GM23338 (cell line): ENCODE data around the gene GPR183. TPM values are rescaled to one million over a fixed set of nuclear protein-coding genes. Genes with fewer than 3 reads are reported as not detected.
A peak's percentile ranks its signal among the peaks of the same experiment; 100 is the strongest.

Experiments used
- ATAC-seq: fragments of 200-7000 bp; cut with Tn5 transposase; 3 replicates; pipeline ENCODE4 v1.9.1; 2020
- DNase-seq: peaks from one replicate; pipeline ENCODE4 v3.0.0-alpha.2; 2015; ENCODE audit warnings: low spot score
- H2AFZ ChIP-seq: fragments of 200-600 bp; sonication (generic); 2 replicates; pipeline ENCODE4 v1.8.0; 2016; ENCODE audit warnings: antibody characterized with exemption, mild to moderate bottlenecking, moderate library complexity
- H3F3A ChIP-seq: fragments of 200-600 bp; sonication (generic); replicated peaks from 2 replicates; pipeline ENCODE4 v1.8.0; 2017; ENCODE audit warnings: antibody characterized with exemption, mixed run types, low read depth
- H3K27ac ChIP-seq: fragments of 200-600 bp; sonication (generic); 2 replicates; pipeline ENCODE4 v1.6.1; 2016; ENCODE audit warnings: low read depth
- H3K27me3 ChIP-seq: fragments of 200-600 bp; sonication (generic); 2 replicates; pipeline ENCODE4 v1.8.0; 2016; ENCODE audit warnings: mild to moderate bottlenecking, mixed run types, moderate library complexity; ENCODE audit not compliant: insufficient read depth
- H3K36me3 ChIP-seq: fragments of 200-600 bp; sonication (generic); 2 replicates; pipeline ENCODE4 v1.8.0; 2016; ENCODE audit warnings: mild to moderate bottlenecking; ENCODE audit not compliant: insufficient read depth
- H3K4me1 ChIP-seq: fragments of 200-600 bp; sonication (generic); 2 replicates; pipeline ENCODE4 v1.8.0; 2016; ENCODE audit warnings: mild to moderate bottlenecking, moderate library complexity; ENCODE audit not compliant: insufficient read depth
- H3K4me2 ChIP-seq: fragments of 200-600 bp; sonication (generic); 2 replicates; pipeline ENCODE4 v1.7.1; 2017; ENCODE audit warnings: mixed run types
- H3K4me3 ChIP-seq: fragments of 200-600 bp; sonication (generic); 2 replicates; pipeline ENCODE4 v1.6.1; 2016; ENCODE audit warnings: mixed run types
- H3K79me2 ChIP-seq: fragments of 200-600 bp; sonication (generic); replicated peaks from 2 replicates; pipeline ENCODE4 v1.8.0; 2017; ENCODE audit warnings: mild to moderate bottlenecking; ENCODE audit not compliant: insufficient read depth
- H3K9me2 ChIP-seq: fragments of 200-600 bp; sonication (generic); 2 replicates; pipeline ENCODE4 v1.8.0; 2017; ENCODE audit not compliant: insufficient read depth
- H4K20me1 ChIP-seq: fragments of 200-600 bp; sonication (generic); replicated peaks from 2 replicates; pipeline ENCODE4 v1.8.0; 2017; ENCODE audit warnings: mild to moderate bottlenecking; ENCODE audit not compliant: insufficient read depth
- H3K27ac Mint-ChIP-seq: 2 replicates; pipeline ENCODE4 v1.8.0; 2020; ENCODE audit warnings: inconsistent platforms, mild to moderate bottlenecking, moderate library complexity, mixed read lengths
- H3K27me3 Mint-ChIP-seq: 3 replicates; pipeline ENCODE4 v1.8.0; 2022; ENCODE audit warnings: low read depth, mild to moderate bottlenecking, moderate library complexity, mixed read lengths, inconsistent platforms; ENCODE audit not compliant: insufficient read depth, poor library complexity
- H3K36me3 Mint-ChIP-seq: 3 replicates; pipeline ENCODE4 v1.8.0; 2021; ENCODE audit warnings: low read depth, mild to moderate bottlenecking, inconsistent platforms, moderate library complexity, mixed read lengths
- H3K4me1 Mint-ChIP-seq: 3 replicates; pipeline ENCODE4 v1.8.0; 2020; ENCODE audit warnings: mild to moderate bottlenecking, inconsistent platforms, mixed read lengths
- H3K4me3 Mint-ChIP-seq: 3 replicates; pipeline ENCODE4 v1.8.0; 2021; ENCODE audit warnings: moderate library complexity, mild to moderate bottlenecking, inconsistent platforms, mixed read lengths
- H3K9me3 Mint-ChIP-seq: 3 replicates; pipeline ENCODE4 v1.8.0; 2020; ENCODE audit warnings: moderate library complexity, mild to moderate bottlenecking, inconsistent platforms, mixed read lengths
- POLR2AphosphoS5 ChIP-seq: IDR thresholded peaks from 2 replicates; pipeline ENCODE4 v1.6.1; 2016; ENCODE audit warnings: antibody characterized with exemption, low read depth
- ZNF114 ChIP-seq: fragments of 250-450 bp; sonication (Bioruptor Pico); IDR thresholded peaks from 2 replicates; pipeline ENCODE4 v1.5.0; 2020; ENCODE audit warnings: mild to moderate bottlenecking, moderate library complexity
- ZNF331 ChIP-seq: fragments of 250-450 bp; sonication (Bioruptor Pico); IDR thresholded peaks from 2 replicates; pipeline ENCODE4 v1.5.0; 2020; ENCODE audit warnings: low read depth, mild to moderate bottlenecking, moderate library complexity
- polyA plus RNA-seq: library from polyadenylated mRNA; unstranded; fragments of >200 nt; fragmentation: Nextera tagmentation; extraction: Ambion mirVana; gene quantifications from 2 replicates; pipeline ENCODE4 v1.2.1, GENCODE V29; 2016
- total RNA-seq: library from RNA; depleted of rRNA; stranded (reverse); fragments of >200 nt; shearing (Covaris generic); gene quantifications from 2 replicates; pipeline ENCODE4 v1.2.3, GENCODE V29; 2014
- TF ChIP-seq, protein P1 (sequence below), 2 experiments: fragments of 200-600 bp in 1 of 2; sonication (generic) in 1 of 2; conservative IDR thresholded peaks; 2 replicates each; pipeline versions ENCODE4 v1.5.1 to v1.6.1; 2016 to 2017; ENCODE audit warnings: antibody characterized with exemption in 2 of 2, low read depth in 2 of 2, mild to moderate bottlenecking in 2 of 2, moderate library complexity in 1 of 2
- TF ChIP-seq, protein P2 (sequence below): IDR thresholded peaks from one replicate; pipeline ENCODE4 v1.6.1; 2018; ENCODE audit warnings: antibody characterized with exemption; ENCODE audit not compliant: unreplicated experiment
- TF ChIP-seq, protein P3 (sequence below): IDR thresholded peaks from 2 replicates; pipeline ENCODE4 v1.6.1; 2016; ENCODE audit warnings: antibody characterized with exemption
- TF ChIP-seq, protein P4 (sequence below): fragments of 250-450 bp; sonication (Bioruptor Pico); IDR thresholded peaks from 2 replicates; pipeline ENCODE4 v1.5.0; 2020; ENCODE audit warnings: mild to moderate bottlenecking, moderate library complexity

Gene GPR183
- total and polyA plus RNA-seq, 2 experiments from 2014 or later, result 0.78 TPM; not detected in 1

DNA sequence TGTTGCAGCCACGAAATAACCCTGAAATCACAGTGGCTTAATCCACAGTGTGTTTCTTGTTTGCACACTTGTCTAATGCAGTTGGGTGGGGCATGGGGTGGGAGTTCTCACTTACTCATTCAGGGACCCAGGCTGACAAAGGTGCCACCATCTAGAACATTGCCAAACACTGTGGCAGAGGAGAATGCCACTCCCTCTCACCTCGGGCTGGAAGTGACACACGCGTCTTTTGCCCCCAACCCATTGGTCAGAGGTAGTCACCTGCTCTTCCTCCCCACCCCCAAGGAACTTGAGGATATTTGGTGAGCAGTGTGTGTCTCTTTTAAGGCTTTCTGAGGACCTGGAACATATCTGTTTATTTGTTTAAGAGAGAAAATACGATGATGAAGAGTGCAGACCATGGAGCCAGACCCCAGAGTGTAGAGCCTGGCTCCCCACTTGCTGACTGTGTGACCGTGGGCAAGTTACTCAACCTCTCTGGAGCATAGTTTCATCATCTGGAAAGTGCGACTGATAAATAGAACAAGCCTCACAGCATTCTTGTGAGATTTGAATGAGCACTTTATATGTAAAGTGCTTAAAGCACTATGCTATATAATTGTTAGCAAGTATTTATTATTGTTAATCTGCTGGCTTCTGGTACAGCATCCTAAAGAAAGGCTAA, 17.4 kb downstream of the GPR183 start:
- H3F3A ChIP-seq, result no peaks in the 10 kb centered on the region
- TF ChIP-seq ZNF331 (no peak), POLR2AphosphoS5 (no peak), ZNF114 (CRISPR knock-in tag) (no peak)
- TF ChIP-seq, protein P1, sequence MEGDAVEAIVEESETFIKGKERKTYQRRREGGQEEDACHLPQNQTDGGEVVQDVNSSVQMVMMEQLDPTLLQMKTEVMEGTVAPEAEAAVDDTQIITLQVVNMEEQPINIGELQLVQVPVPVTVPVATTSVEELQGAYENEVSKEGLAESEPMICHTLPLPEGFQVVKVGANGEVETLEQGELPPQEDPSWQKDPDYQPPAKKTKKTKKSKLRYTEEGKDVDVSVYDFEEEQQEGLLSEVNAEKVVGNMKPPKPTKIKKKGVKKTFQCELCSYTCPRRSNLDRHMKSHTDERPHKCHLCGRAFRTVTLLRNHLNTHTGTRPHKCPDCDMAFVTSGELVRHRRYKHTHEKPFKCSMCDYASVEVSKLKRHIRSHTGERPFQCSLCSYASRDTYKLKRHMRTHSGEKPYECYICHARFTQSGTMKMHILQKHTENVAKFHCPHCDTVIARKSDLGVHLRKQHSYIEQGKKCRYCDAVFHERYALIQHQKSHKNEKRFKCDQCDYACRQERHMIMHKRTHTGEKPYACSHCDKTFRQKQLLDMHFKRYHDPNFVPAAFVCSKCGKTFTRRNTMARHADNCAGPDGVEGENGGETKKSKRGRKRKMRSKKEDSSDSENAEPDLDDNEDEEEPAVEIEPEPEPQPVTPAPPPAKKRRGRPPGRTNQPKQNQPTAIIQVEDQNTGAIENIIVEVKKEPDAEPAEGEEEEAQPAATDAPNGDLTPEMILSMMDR (conservative IDR thresholded peaks at IDR 0.05; ENCODE audit: low read depth in 2 of 2), result no peak
- TF ChIP-seq, protein P2, sequence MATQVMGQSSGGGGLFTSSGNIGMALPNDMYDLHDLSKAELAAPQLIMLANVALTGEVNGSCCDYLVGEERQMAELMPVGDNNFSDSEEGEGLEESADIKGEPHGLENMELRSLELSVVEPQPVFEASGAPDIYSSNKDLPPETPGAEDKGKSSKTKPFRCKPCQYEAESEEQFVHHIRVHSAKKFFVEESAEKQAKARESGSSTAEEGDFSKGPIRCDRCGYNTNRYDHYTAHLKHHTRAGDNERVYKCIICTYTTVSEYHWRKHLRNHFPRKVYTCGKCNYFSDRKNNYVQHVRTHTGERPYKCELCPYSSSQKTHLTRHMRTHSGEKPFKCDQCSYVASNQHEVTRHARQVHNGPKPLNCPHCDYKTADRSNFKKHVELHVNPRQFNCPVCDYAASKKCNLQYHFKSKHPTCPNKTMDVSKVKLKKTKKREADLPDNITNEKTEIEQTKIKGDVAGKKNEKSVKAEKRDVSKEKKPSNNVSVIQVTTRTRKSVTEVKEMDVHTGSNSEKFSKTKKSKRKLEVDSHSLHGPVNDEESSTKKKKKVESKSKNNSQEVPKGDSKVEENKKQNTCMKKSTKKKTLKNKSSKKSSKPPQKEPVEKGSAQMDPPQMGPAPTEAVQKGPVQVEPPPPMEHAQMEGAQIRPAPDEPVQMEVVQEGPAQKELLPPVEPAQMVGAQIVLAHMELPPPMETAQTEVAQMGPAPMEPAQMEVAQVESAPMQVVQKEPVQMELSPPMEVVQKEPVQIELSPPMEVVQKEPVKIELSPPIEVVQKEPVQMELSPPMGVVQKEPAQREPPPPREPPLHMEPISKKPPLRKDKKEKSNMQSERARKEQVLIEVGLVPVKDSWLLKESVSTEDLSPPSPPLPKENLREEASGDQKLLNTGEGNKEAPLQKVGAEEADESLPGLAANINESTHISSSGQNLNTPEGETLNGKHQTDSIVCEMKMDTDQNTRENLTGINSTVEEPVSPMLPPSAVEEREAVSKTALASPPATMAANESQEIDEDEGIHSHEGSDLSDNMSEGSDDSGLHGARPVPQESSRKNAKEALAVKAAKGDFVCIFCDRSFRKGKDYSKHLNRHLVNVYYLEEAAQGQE, result no peak
- TF ChIP-seq, protein P3, sequence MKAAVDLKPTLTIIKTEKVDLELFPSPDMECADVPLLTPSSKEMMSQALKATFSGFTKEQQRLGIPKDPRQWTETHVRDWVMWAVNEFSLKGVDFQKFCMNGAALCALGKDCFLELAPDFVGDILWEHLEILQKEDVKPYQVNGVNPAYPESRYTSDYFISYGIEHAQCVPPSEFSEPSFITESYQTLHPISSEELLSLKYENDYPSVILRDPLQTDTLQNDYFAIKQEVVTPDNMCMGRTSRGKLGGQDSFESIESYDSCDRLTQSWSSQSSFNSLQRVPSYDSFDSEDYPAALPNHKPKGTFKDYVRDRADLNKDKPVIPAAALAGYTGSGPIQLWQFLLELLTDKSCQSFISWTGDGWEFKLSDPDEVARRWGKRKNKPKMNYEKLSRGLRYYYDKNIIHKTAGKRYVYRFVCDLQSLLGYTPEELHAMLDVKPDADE, result no peak
- TF ChIP-seq, protein P4, sequence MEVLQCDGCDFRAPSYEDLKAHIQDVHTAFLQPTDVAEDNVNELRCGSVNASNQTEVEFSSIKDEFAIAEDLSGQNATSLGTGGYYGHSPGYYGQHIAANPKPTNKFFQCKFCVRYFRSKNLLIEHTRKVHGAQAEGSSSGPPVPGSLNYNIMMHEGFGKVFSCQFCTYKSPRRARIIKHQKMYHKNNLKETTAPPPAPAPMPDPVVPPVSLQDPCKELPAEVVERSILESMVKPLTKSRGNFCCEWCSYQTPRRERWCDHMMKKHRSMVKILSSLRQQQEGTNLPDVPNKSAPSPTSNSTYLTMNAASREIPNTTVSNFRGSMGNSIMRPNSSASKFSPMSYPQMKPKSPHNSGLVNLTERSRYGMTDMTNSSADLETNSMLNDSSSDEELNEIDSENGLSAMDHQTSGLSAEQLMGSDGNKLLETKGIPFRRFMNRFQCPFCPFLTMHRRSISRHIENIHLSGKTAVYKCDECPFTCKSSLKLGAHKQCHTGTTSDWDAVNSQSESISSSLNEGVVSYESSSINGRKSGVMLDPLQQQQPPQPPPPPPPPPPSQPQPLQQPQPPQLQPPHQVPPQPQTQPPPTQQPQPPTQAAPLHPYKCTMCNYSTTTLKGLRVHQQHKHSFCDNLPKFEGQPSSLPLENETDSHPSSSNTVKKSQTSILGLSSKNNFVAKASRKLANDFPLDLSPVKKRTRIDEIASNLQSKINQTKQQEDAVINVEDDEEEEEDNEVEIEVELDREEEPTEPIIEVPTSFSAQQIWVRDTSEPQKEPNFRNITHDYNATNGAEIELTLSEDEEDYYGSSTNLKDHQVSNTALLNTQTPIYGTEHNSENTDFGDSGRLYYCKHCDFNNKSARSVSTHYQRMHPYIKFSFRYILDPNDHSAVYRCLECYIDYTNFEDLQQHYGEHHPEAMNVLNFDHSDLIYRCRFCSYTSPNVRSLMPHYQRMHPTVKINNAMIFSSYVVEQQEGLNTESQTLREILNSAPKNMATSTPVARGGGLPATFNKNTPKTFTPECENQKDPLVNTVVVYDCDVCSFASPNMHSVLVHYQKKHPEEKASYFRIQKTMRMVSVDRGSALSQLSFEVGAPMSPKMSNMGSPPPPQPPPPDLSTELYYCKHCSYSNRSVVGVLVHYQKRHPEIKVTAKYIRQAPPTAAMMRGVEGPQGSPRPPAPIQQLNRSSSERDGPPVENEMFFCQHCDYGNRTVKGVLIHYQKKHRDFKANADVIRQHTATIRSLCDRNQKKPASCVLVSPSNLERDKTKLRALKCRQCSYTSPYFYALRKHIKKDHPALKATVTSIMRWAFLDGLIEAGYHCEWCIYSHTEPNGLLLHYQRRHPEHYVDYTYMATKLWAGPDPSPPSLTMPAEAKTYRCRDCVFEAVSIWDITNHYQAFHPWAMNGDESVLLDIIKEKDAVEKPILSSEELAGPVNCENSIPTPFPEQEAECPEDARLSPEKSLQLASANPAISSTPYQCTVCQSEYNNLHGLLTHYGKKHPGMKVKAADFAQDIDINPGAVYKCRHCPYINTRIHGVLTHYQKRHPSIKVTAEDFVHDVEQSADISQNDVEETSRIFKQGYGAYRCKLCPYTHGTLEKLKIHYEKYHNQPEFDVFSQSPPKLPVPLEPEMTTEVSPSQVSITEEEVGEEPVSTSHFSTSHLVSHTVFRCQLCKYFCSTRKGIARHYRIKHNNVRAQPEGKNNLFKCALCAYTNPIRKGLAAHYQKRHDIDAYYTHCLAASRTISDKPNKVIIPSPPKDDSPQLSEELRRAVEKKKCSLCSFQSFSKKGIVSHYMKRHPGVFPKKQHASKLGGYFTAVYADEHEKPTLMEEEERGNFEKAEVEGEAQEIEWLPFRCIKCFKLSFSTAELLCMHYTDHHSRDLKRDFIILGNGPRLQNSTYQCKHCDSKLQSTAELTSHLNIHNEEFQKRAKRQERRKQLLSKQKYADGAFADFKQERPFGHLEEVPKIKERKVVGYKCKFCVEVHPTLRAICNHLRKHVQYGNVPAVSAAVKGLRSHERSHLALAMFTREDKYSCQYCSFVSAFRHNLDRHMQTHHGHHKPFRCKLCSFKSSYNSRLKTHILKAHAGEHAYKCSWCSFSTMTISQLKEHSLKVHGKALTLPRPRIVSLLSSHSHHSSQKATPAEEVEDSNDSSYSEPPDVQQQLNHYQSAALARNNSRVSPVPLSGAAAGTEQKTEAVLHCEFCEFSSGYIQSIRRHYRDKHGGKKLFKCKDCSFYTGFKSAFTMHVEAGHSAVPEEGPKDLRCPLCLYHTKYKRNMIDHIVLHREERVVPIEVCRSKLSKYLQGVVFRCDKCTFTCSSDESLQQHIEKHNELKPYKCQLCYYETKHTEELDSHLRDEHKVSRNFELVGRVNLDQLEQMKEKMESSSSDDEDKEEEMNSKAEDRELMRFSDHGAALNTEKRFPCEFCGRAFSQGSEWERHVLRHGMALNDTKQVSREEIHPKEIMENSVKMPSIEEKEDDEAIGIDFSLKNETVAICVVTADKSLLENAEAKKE (CRISPR knock-in tag), result no peak
- ATAC-seq (no peak), DNase-seq (no peak)
- Mint-ChIP-seq H3K27me3 (no peaks in the 10 kb centered on the region), H3K27ac (peak overlapping the region; percentile 53; the same call in 1 of the 2 replicates), H3K36me3 (no peaks in the 10 kb centered on the region), H3K9me3 (no peaks in the 10 kb centered on the region), H3K4me3 (no peak overlapping the region), H3K4me1 (no peaks in the 10 kb centered on the region; the same call in 2 of the 3 replicates)
- no peaks in the 10 kb centered on the region for H3K4me1 ChIP-seq
- H3K79me2 ChIP-seq, result no peaks in the 10 kb centered on the region
- no peaks in the 10 kb centered on the region for H3K27me3 ChIP-seq
- H3K9me2 ChIP-seq, result no peaks in the 10 kb centered on the region
- H3K4me3 ChIP-seq, result no peak overlapping the region
- H2AFZ ChIP-seq, result no peak overlapping the region
- peaks cover 6% of the 10 kb centered on the region; the same call in 1 of the 2 replicates for H4K20me1 ChIP-seq
- H3K27ac ChIP-seq, result no peak overlapping the region
- no peaks in the 10 kb centered on the region for H3K36me3 ChIP-seq
- H3K4me2 ChIP-seq, result no peak overlapping the region
